Measurements from ENCODE around the gene ZNF619.

- TF ChIP-seq POLR2A (IDR thresholded peaks at IDR 0.05; ENCODE audit: low read length) (no peak), GATA1 (IDR thresholded peaks at IDR 0.05; ENCODE audit: low read depth, low read length) (no peak)
These were observed 44.3 kb downstream of the ZNF619 start for GRCh38 chr3:40521254-40521653.
